Central memory CD4-positive, alpha-beta T cell (primary cell): ENCODE measurements around the gene BUB3.
"Not testable (repeated sequence)": the region's sequence is repeated elsewhere in the genome, so short reads cannot be mapped to it uniquely, and the experiment has no call there.

ENCODE experiments used
- DNase-seq: peaks from one replicate; pipeline ENCODE4 v3.0.0; 2022

The BUB3 gene

GRCh38 chr10:123154711-123155505, 706 bp downstream of the BUB3 start:
- DNase-seq, result no peak

GRCh38 chr10:123156078-123156477, 1.9 kb downstream of the BUB3 start:
- DNase-seq, result no peak

GRCh38 chr10:123157210-123157609, 3.0 kb downstream of the BUB3 start:
- no peak for DNase-seq

GRCh38 chr10:123158682-123159081, 4.5 kb downstream of the BUB3 start:
- no peak for DNase-seq

- DNase-seq, result peak; percentile 74
Observed at GRCh38 chr10:123160311-123160980, 6.2 kb downstream of the BUB3 start.

- no peak for DNase-seq
Observed at GRCh38 chr10:123164319-123164718, 10.1 kb downstream of the BUB3 start.

- DNase-seq, result no peak
Observed at GRCh38 chr10:123165445-123166072, 11.4 kb downstream of the BUB3 start.

GRCh38 chr10:123166618-123167017, 12.4 kb downstream of the BUB3 start:
- DNase-seq, result no peak

- no peak for DNase-seq
Observed at GRCh38 chr10:123170961-123171360, 16.8 kb downstream of the BUB3 start.

GRCh38 chr10:123171616-123172015, 17.4 kb downstream of the BUB3 start:
- not testable (repeated sequence) for DNase-seq

- DNase-seq, result no peak
Observed at GRCh38 chr10:123175389-123176387, 21.5 kb downstream of the BUB3 start.

- DNase-seq, result not testable (repeated sequence)
Observed at GRCh38 chr10:123178390-123178789, 24.2 kb downstream of the BUB3 start.

GRCh38 chr10:123180101-123181090, 26.2 kb downstream of the BUB3 start:
- DNase-seq, result no peak

GRCh38 chr10:123183724-123184123, 29.5 kb downstream of the BUB3 start:
- DNase-seq, result no peak

- DNase-seq, result no peak
Observed at GRCh38 chr10:123187781-123188180, 33.6 kb downstream of the BUB3 start.

- DNase-seq, result no peak
Observed at GRCh38 chr10:123191886-123192285, 37.7 kb downstream of the BUB3 start.

- DNase-seq, result no peak
Observed at GRCh38 chr10:123194056-123194455, 39.9 kb downstream of the BUB3 start.

GRCh38 chr10:123200531-123200930, 46.3 kb downstream of the BUB3 start:
- DNase-seq, result no peak

GRCh38 chr10:123202506-123202905, 48.3 kb downstream of the BUB3 start:
- DNase-seq, result no peak

GRCh38 chr10:123203393-123204126, 49.4 kb downstream of the BUB3 start:
- no peak for DNase-seq

GRCh38 chr10:123204127-123204461, 49.9 kb downstream of the BUB3 start:
- DNase-seq, result no peak
